Measurements from ENCODE around the gene OR2S2. TPM values are rescaled to one million over a fixed set of nuclear protein-coding genes. Genes with fewer than 3 reads are reported as not detected.

Gene OR2S2
- total RNA-seq, 1 experiment from 2014 or later: not detected

DNA sequence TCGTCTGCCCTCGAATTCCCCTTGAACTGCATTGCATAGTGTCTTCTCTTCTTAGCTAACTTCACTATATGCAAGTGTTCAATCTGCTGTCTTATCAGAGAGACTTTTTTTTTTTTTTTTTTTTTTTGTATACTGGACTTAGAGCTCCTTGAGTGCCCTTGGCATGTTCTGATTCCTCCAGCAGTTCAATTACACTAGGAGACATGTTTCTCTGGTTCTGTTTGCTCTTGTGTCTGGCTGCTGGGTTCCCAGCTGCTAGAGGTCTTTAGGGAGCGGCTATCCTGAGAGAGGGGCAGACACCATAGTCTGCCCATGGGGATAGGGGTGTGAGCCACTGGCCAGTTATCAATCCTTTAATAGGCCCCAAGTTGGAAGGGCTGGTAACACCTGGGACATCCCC lies 13.1 kb downstream of the OR2S2 start:
- Histone ChIP-seq H3K79me2 (ENCODE audit: low read length) (no peaks in the 10 kb centered on the region), H3K27ac (ENCODE audit: low read length) (no peak overlapping the region), H3K4me3 (ENCODE audit: low read length) (no peak overlapping the region), H3K9me3 (ENCODE audit: low read length) (no peaks in the 10 kb centered on the region), H3K9ac (ENCODE audit: low read length) (no peak overlapping the region), H3K36me3 (ENCODE audit: low read depth, low read length) (no peaks in the 10 kb centered on the region), H3F3A (ENCODE audit: low read length, unreplicated experiment) (no peaks in the 10 kb centered on the region), H2AFZ (ENCODE audit: low read length) (peak overlapping the region; percentile 72; the same call in 1 of the 2 replicates), H3K4me1 (ENCODE audit: insufficient read depth, low read length) (peaks cover 8% of the 10 kb centered on the region), H4K20me1 (ENCODE audit: low read length) (no peaks in the 10 kb centered on the region), H3K27me3 (ENCODE audit: low read length) (no peaks in the 10 kb centered on the region), H3K4me2 (ENCODE audit: low read length) (no peak overlapping the region), H3K9me2 (replicated peaks; ENCODE audit: low read length) (no peaks in the 10 kb centered on the region)
- BruUV-seq (replicated peaks): no TSS peak
- CTCF ChIA-PET: interaction anchor here (1.1 kb wide), 1 partner anchor 42 kb away, joined by 18 read pairs; no protein-coding TSS in a partner anchor
- TF ChIP-seq EZH2phosphoT487 (IDR thresholded peaks at IDR 0.05; ENCODE audit: borderline replicate concordance, low read length): no peak
- TF ChIP-seq, protein P1, sequence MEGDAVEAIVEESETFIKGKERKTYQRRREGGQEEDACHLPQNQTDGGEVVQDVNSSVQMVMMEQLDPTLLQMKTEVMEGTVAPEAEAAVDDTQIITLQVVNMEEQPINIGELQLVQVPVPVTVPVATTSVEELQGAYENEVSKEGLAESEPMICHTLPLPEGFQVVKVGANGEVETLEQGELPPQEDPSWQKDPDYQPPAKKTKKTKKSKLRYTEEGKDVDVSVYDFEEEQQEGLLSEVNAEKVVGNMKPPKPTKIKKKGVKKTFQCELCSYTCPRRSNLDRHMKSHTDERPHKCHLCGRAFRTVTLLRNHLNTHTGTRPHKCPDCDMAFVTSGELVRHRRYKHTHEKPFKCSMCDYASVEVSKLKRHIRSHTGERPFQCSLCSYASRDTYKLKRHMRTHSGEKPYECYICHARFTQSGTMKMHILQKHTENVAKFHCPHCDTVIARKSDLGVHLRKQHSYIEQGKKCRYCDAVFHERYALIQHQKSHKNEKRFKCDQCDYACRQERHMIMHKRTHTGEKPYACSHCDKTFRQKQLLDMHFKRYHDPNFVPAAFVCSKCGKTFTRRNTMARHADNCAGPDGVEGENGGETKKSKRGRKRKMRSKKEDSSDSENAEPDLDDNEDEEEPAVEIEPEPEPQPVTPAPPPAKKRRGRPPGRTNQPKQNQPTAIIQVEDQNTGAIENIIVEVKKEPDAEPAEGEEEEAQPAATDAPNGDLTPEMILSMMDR (conservative IDR thresholded peaks at IDR 0.05; ENCODE audit: low read depth, low read length): no peak
- TF ChIP-seq EZH2 (IDR thresholded peaks at IDR 0.05; ENCODE audit: low read length, unreplicated experiment): no peak
- no peak for ATAC-seq
- DNase-seq: no peak
- intact Hi-C loops (cut with micrococcal nuclease): loop anchor here (1.0 kb wide), 1 partner anchor 42 kb away; no protein-coding TSS in a partner anchor
- POLR2A ChIA-PET (ENCODE audit: unreplicated experiment): no interaction called here

DNA sequence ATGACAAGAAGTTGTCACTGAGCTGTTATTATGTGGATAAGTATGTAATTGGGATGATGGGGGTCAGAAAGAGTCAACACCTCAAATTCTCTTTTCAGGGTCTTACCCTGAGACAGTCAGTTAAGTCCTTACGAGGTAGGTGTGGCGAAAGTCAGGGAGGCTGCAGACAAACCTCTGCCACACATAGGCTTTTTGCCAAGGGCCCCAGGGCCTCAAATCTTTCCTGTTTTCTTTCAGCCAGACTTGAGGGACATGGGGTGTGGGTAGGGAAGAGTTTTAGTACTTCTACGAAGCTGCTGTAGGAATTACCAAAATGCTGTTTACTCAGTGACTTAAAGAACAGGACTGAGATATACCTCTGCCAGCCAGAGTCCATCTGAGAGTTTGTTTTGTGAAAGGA lies 13.8 kb downstream of the OR2S2 start:
- H3K9me2 ChIP-seq (replicated peaks; ENCODE audit: low read length): no peaks in the 10 kb centered on the region
- H3K27ac ChIP-seq (ENCODE audit: low read length): no peak overlapping the region
- H3K9ac ChIP-seq (ENCODE audit: low read length): no peak overlapping the region
- H3K36me3 ChIP-seq (ENCODE audit: low read depth, low read length): no peaks in the 10 kb centered on the region
- H3K27me3 ChIP-seq (ENCODE audit: low read length): no peaks in the 10 kb centered on the region
- H3K79me2 ChIP-seq (ENCODE audit: low read length): no peaks in the 10 kb centered on the region
- intact Hi-C loops (cut with micrococcal nuclease): no loop called here
- no peak overlapping the region for H3K4me3 ChIP-seq (ENCODE audit: low read length)
- DNase-seq (no peak), ATAC-seq (no peak)
- no peaks in the 10 kb centered on the region for H3K9me3 ChIP-seq (ENCODE audit: low read length)
- TF ChIP-seq EZH2phosphoT487 (IDR thresholded peaks at IDR 0.05; ENCODE audit: borderline replicate concordance, low read length) (no peak), EZH2 (IDR thresholded peaks at IDR 0.05; ENCODE audit: low read length, unreplicated experiment) (no peak)
- TF ChIP-seq, protein P1 (conservative IDR thresholded peaks at IDR 0.05; ENCODE audit: low read depth, low read length): no peak
- H3K4me2 ChIP-seq (ENCODE audit: low read length): no peak overlapping the region
- BruUV-seq (replicated peaks): no TSS peak
- no peak overlapping the region for H2AFZ ChIP-seq (ENCODE audit: low read length)
- H3K4me1 ChIP-seq (ENCODE audit: insufficient read depth, low read length): peaks cover 8% of the 10 kb centered on the region
- POLR2A ChIA-PET (ENCODE audit: unreplicated experiment): no interaction called here
- CTCF ChIA-PET: no interaction called here
- H4K20me1 ChIP-seq (ENCODE audit: low read length): no peaks in the 10 kb centered on the region
- no peaks in the 10 kb centered on the region for H3F3A ChIP-seq (ENCODE audit: low read length, unreplicated experiment)

GRCh38 chr9:35942286-35942685 lies 15.7 kb downstream of the OR2S2 start:
- ChIA-PET CTCF (no interaction called here), POLR2A (ENCODE audit: unreplicated experiment) (no interaction called here)
- no peaks in the 10 kb centered on the region for H3K79me2 ChIP-seq (ENCODE audit: low read length)
- BruUV-seq (replicated peaks): no TSS peak
- no peak overlapping the region for H3K9ac ChIP-seq (ENCODE audit: low read length)
- H3K36me3 ChIP-seq (ENCODE audit: low read depth, low read length): no peaks in the 10 kb centered on the region
- ATAC-seq (no peak), DNase-seq (no peak)
- TF ChIP-seq EZH2 (IDR thresholded peaks at IDR 0.05; ENCODE audit: low read length, unreplicated experiment): no peak
- TF ChIP-seq, protein P1 (conservative IDR thresholded peaks at IDR 0.05; ENCODE audit: low read depth, low read length): no peak
- TF ChIP-seq EZH2phosphoT487 (IDR thresholded peaks at IDR 0.05; ENCODE audit: borderline replicate concordance, low read length): no peak
- no peaks in the 10 kb centered on the region for H3K9me3 ChIP-seq (ENCODE audit: low read length)
- no peak overlapping the region for H3K27ac ChIP-seq (ENCODE audit: low read length)
- no peak overlapping the region for H3K4me3 ChIP-seq (ENCODE audit: low read length)
- H2AFZ ChIP-seq (ENCODE audit: low read length): no peak overlapping the region
- H3F3A ChIP-seq (ENCODE audit: low read length, unreplicated experiment): no peaks in the 10 kb centered on the region
- no peaks in the 10 kb centered on the region for H3K27me3 ChIP-seq (ENCODE audit: low read length)
- intact Hi-C loops (cut with micrococcal nuclease): no loop called here
- no peaks in the 10 kb centered on the region for H3K9me2 ChIP-seq (replicated peaks; ENCODE audit: low read length)
- H3K4me1 ChIP-seq (ENCODE audit: insufficient read depth, low read length): peaks cover 8% of the 10 kb centered on the region
- H3K4me2 ChIP-seq (ENCODE audit: low read length): no peak overlapping the region
- no peaks in the 10 kb centered on the region for H4K20me1 ChIP-seq (ENCODE audit: low read length)
